ENCODE results near the gene SKI. TPM values are rescaled to one million over a fixed set of nuclear protein-coding genes. Genes with fewer than 3 reads are reported as not detected.
A peak's percentile ranks its signal among the peaks of the same experiment; 100 is the strongest.

The SKI gene
- total and polyA plus RNA-seq, 2 of the 4 experiments (the other 2 are of a cell fraction): 2.3 to 20.1 TPM

GRCh38 chr1:2276803-2277580 lies 48.9 kb downstream of the SKI start:
- ChIA-PET CTCF (interaction anchor here (1.4 kb wide), 1 partner anchor 168 kb away, joined by 3 read pairs; no protein-coding TSS in a partner anchor), POLR2A (ENCODE audit: unreplicated experiment) (no interaction called here)
- Histone ChIP-seq H4K91ac (ENCODE audit: insufficient read depth, low read depth, low read length) (no peak overlapping the region), H3K27me3 (ENCODE audit: control insufficient read depth, insufficient read depth, low read length) (no peaks in the 10 kb centered on the region), H3K27ac (ENCODE audit: insufficient read depth, low read length) (peak overlapping the region; percentile 46; the same call in 1 of the 2 replicates), H3K4me3 (ENCODE audit: insufficient read depth, low read depth, low read length) (no peak overlapping the region), H2BK120ac (ENCODE audit: low read depth, low read length) (no peak overlapping the region), H3K18ac (ENCODE audit: low read depth, low read length) (no peak overlapping the region), H3K56ac (ENCODE audit: extremely low read depth, insufficient read depth, low read length) (no peak overlapping the region), H4K5ac (ENCODE audit: low read depth, low read length) (no peak overlapping the region), H3K23ac (ENCODE audit: low read depth, low read length) (0 out of 2 replicates have a peak overlapping the region, but pooled peaks have one; percentile 53), H3K9ac (ENCODE audit: low read depth, low read length) (no peak overlapping the region), H3K36me3 (ENCODE audit: control insufficient read depth, insufficient read depth, low read length) (peaks cover 6% of the 10 kb centered on the region), H3K79me1 (ENCODE audit: low read depth in 1 of 2, low read length in 2 of 2) (peaks cover 13 to 73% of the 10 kb centered on the region in 2 experiments), H4K8ac (ENCODE audit: low read depth in 2 of 2, low read length in 2 of 2) (no peak overlapping the region; a peak in 1 of 4 replicates), H3K4me1 (ENCODE audit: control insufficient read depth, insufficient read depth, low read length) (peaks cover 62% of the 10 kb centered on the region), H2AK9ac (replicated peaks; ENCODE audit: low read depth, low read length, poor library complexity) (peak overlapping the region; percentile 67), H2BK15ac (ENCODE audit: low read depth, low read length) (no peak overlapping the region), H2AK5ac (ENCODE audit: low read depth, low read length) (no peak overlapping the region; the same call in 1 of the 2 replicates), H3K14ac (replicated peaks; ENCODE audit: low read depth, low read length) (no peak overlapping the region; the same call in 1 of the 2 replicates), H2BK20ac (ENCODE audit: low read depth, low read length) (no peak overlapping the region), H3K9me3 (ENCODE audit: control insufficient read depth, insufficient read depth, low read length) (no peaks in the 10 kb centered on the region), H2BK5ac (ENCODE audit: low read depth, low read length, poor library complexity, severe bottlenecking) (peak overlapping the region; percentile 23), H2AFZ (replicated peaks; ENCODE audit: low read length, poor library complexity) (no peak overlapping the region), H4K20me1 (ENCODE audit: insufficient read depth, low read length) (peaks cover 67% of the 10 kb centered on the region), H3K4me2 (ENCODE audit: low read depth, low read length) (no peak overlapping the region), H3K4ac (ENCODE audit: low read depth, low read length) (no peak overlapping the region; the same call in 1 of the 2 replicates), H3K9me1 (ENCODE audit: insufficient read depth, low read length) (peaks cover 36% of the 10 kb centered on the region)
- ATAC-seq (ENCODE audit: low read depth): no peak
- 94% methylated on average over 3 of the region's 12 CpGs; no CpG with 5 or more reads in 1 of the 2 experiments for WGBS, 2 experiments (ENCODE audit: extremely low coverage in 2 of 2, insufficient read length in 1 of 2)
- in situ Hi-C loops (cut with MboI; ENCODE audit: low sequenced_read_pairs): no loop called here
- TF ChIP-seq MAFK (IDR thresholded peaks at IDR 0.05; ENCODE audit: low read depth, low read length): no peak
- dilution Hi-C loops (cut with HindIII; ENCODE audit: low sequenced_read_pairs, unreplicated experiment): no loop called here
- intact Hi-C loops (cut with micrococcal nuclease): loop anchor here (5.0 kb wide), 1 partner anchor 45 kb away; no protein-coding TSS in a partner anchor
- DNase-seq: peak; percentile 62
- no TSS peak for BruUV-seq (replicated peaks)
